Neuronal stem cell (in vitro differentiated cells): ENCODE data around the gene KLHL4.

Experiments used
- DNase-seq: peaks from one replicate; pipeline ENCODE4 v3.0.0-alpha.2; 2013; ENCODE audit warnings: low spot score
- H2AFZ ChIP-seq: one replicate; pipeline ENCODE4 v1.6.1; 2013; ENCODE audit warnings: mild to moderate bottlenecking, low read length, inconsistent platforms
- H2AK5ac ChIP-seq: 2 replicates; pipeline ENCODE4 v1.6.1; 2013; ENCODE audit warnings: low read depth, mild to moderate bottlenecking, inconsistent platforms, low read length, moderate library complexity, mixed read lengths
- H2BK120ac ChIP-seq: 2 replicates; pipeline ENCODE4 v1.6.1; 2013; ENCODE audit warnings: low read depth, mild to moderate bottlenecking, inconsistent platforms, low read length, moderate library complexity, mixed read lengths
- H2BK12ac ChIP-seq: one replicate; pipeline ENCODE4 v1.6.1; 2013; ENCODE audit warnings: low read length, inconsistent platforms
- H2BK15ac ChIP-seq: 2 replicates; pipeline ENCODE4 v1.6.1; 2013; ENCODE audit warnings: mild to moderate bottlenecking, low read length, inconsistent platforms, mixed read lengths
- H2BK5ac ChIP-seq: one replicate; pipeline ENCODE4 v1.6.1; 2013; ENCODE audit warnings: inconsistent platforms, mild to moderate bottlenecking, low read length, moderate library complexity
- H3K14ac ChIP-seq: one replicate; pipeline ENCODE4 v1.6.1; 2013; ENCODE audit warnings: low read length, inconsistent platforms
- H3K18ac ChIP-seq: 2 replicates; pipeline ENCODE4 v1.6.1; 2013; ENCODE audit warnings: low read length, inconsistent platforms
- H3K23ac ChIP-seq: 2 replicates; pipeline ENCODE4 v1.6.1; 2013; ENCODE audit warnings: low read depth, mild to moderate bottlenecking, mixed read lengths, low read length, inconsistent platforms; ENCODE audit not compliant: poor library complexity
- H3K27ac ChIP-seq: replicated peaks from 3 replicates; pipeline ENCODE4 v1.5.1; 2013; ENCODE audit warnings: low read length, inconsistent platforms
- H3K27me3 ChIP-seq, 3 experiments: 2 replicates each; pipeline ENCODE4 v1.6.1; 2013; ENCODE audit warnings: low read length in 3 of 3, mild to moderate bottlenecking in 2 of 3, inconsistent platforms in 1 of 3, low read depth in 1 of 3, mixed read lengths in 1 of 3, moderate library complexity in 1 of 3; ENCODE audit not compliant: control insufficient read depth in 3 of 3, insufficient read depth in 3 of 3
- H3K36me3 ChIP-seq, 2 donors: replicated peaks in 1 of 2; 2 replicates each; pipeline ENCODE4 v1.6.1; 2013; ENCODE audit warnings: low read length in 2 of 2; ENCODE audit not compliant: control insufficient read depth in 2 of 2, insufficient read depth in 2 of 2
- H3K4ac ChIP-seq: 2 replicates; pipeline ENCODE4 v1.6.1; 2013; ENCODE audit warnings: inconsistent platforms, mild to moderate bottlenecking, low read length, moderate library complexity
- H3K4me1 ChIP-seq, 2 donors: 1 replicate in 1 of 2; 2 replicates in 1 of 2; pipeline ENCODE4 v1.6.1; 2013; ENCODE audit warnings: low read length in 2 of 2, low read depth in 1 of 2; ENCODE audit not compliant: control insufficient read depth in 2 of 2, insufficient read depth in 1 of 2
- H3K4me2 ChIP-seq: one replicate; pipeline ENCODE4 v1.6.1; 2013; ENCODE audit warnings: mild to moderate bottlenecking, low read length, inconsistent platforms; ENCODE audit not compliant: insufficient read depth, poor library complexity, severe bottlenecking
- H3K4me3 ChIP-seq, 2 donors: 2 replicates each; pipeline ENCODE4 v1.5.1; 2013; ENCODE audit warnings: low read length in 2 of 2, mild to moderate bottlenecking in 2 of 2, inconsistent platforms in 1 of 2, moderate library complexity in 1 of 2
- H3K79me1 ChIP-seq: one replicate; pipeline ENCODE4 v1.6.1; 2013; ENCODE audit warnings: low read depth, mild to moderate bottlenecking, inconsistent platforms, low read length, moderate library complexity
- H3K9ac ChIP-seq: one replicate; pipeline ENCODE4 v1.6.1; 2013; ENCODE audit warnings: mild to moderate bottlenecking, low read depth, low read length, inconsistent platforms; ENCODE audit not compliant: poor library complexity
- H3K9me3 ChIP-seq, 2 donors: replicated peaks in 1 of 2; 2 replicates each; pipeline versions ENCODE3 to v1.6.1; 2013; ENCODE audit warnings: low read length in 2 of 2, mild to moderate bottlenecking in 2 of 2, inconsistent platforms in 1 of 2, low read depth in 1 of 2, mixed read lengths in 1 of 2, moderate library complexity in 1 of 2; ENCODE audit not compliant: control insufficient read depth in 2 of 2, insufficient read depth in 1 of 2
- H4K8ac ChIP-seq: one replicate; pipeline ENCODE4 v1.6.1; 2013; ENCODE audit warnings: low read depth, mild to moderate bottlenecking, inconsistent platforms, low read length, moderate library complexity
- H4K91ac ChIP-seq: one replicate; pipeline ENCODE4 v1.6.1; 2013; ENCODE audit warnings: low read length, low read depth, mild to moderate bottlenecking, inconsistent platforms; ENCODE audit not compliant: poor library complexity
- WGBS, 2 donors: extraction: QIAGEN DNeasy Blood & Tissue Kit; methylation state at CpG; one replicate each; pipeline ENCODE4 v1.1.7; 2013; ENCODE audit warnings: missing lambda C conversion rate in 2 of 2, mixed read lengths in 1 of 2; ENCODE audit not compliant: insufficient read length in 2 of 2, insufficient replicate concordance in 1 of 2; ENCODE audit errors: extremely low coverage in 2 of 2; 5-methylcytosine and 5-hydroxymethylcytosine counted together

KLHL4 gene

GRCh38 chrX:87583679-87584078, 66.1 kb downstream of the KLHL4 start:
- H2BK15ac ChIP-seq = no peak overlapping the region
- no peak overlapping the region for H3K27ac ChIP-seq
- no peak overlapping the region for H3K4me2 ChIP-seq
- H3K79me1 ChIP-seq = no peaks in the 10 kb centered on the region
- H3K36me3 ChIP-seq = no peaks in the 10 kb centered on the region
- no peak overlapping the region for H2AFZ ChIP-seq
- no peak overlapping the region for H3K18ac ChIP-seq
- no peak overlapping the region for H3K4ac ChIP-seq
- H2AK5ac ChIP-seq = no peak overlapping the region
- no peak overlapping the region for H3K23ac ChIP-seq
- no peak overlapping the region for H3K14ac ChIP-seq
- no peaks in the 10 kb centered on the region for H3K27me3 ChIP-seq
- H3K4me1 ChIP-seq = no peaks in the 10 kb centered on the region
- no peak overlapping the region for H3K4me3 ChIP-seq
- DNase-seq = no peak
- H3K9me3 ChIP-seq = no peaks in the 10 kb centered on the region
- H2BK12ac ChIP-seq = no peak overlapping the region
- H4K91ac ChIP-seq = no peak overlapping the region
- whole genome bisulfite sequencing, 2 donors = no CpG with 5 or more reads among the region's 1 CpG
- no peak overlapping the region for H2BK120ac ChIP-seq
- no peak overlapping the region for H2BK5ac ChIP-seq
- no peak overlapping the region for H3K9ac ChIP-seq
- no peak overlapping the region for H4K8ac ChIP-seq

DNA sequence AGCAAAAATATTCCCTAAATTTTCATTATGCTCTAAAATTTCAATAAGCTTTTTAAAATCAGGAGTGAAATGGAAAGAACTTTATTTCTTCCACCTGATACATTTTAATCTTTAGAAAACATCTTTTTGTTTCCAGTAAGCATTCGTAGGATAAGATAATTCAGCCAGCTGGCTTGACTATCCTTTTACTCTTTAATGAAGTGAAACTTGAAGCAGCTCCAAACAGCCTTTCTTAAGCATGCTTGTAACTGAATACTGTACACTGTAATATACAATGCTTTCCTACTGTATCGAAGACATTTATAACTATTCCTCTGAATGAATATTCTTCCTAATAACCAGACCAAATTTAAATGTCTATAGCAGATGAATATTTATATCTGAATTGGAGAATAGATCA, 98.8 kb downstream of the KLHL4 start:
- no peaks in the 10 kb centered on the region for H3K4me1 ChIP-seq
- H3K23ac ChIP-seq = no peak overlapping the region
- H3K9ac ChIP-seq = no peak overlapping the region
- H3K27ac ChIP-seq = no peak overlapping the region
- H4K8ac ChIP-seq = no peak overlapping the region
- H3K4ac ChIP-seq = no peak overlapping the region
- no peak overlapping the region for H3K4me2 ChIP-seq
- no peak overlapping the region for H4K91ac ChIP-seq
- H2BK12ac ChIP-seq = no peak overlapping the region
- H3K9me3 ChIP-seq = no peaks in the 10 kb centered on the region
- no peak overlapping the region for H2BK5ac ChIP-seq
- H2AK5ac ChIP-seq = no peak overlapping the region
- WGBS, 2 donors = no CpG with 5 or more reads among the region's 2 CpGs
- no peak overlapping the region for H3K4me3 ChIP-seq
- H2BK15ac ChIP-seq = no peak overlapping the region
- no peak overlapping the region for H3K18ac ChIP-seq
- DNase-seq = no peak
- no peak overlapping the region for H2BK120ac ChIP-seq
- no peak overlapping the region for H2AFZ ChIP-seq
- no peaks in the 10 kb centered on the region for H3K36me3 ChIP-seq
- H3K27me3 ChIP-seq = no peaks in the 10 kb centered on the region
- no peaks in the 10 kb centered on the region for H3K79me1 ChIP-seq
- no peak overlapping the region for H3K14ac ChIP-seq

- Histone ChIP-seq H3K4ac (no peak overlapping the region), H4K8ac (no peak overlapping the region), H2BK5ac (no peak overlapping the region), H2BK120ac (no peak overlapping the region), H2BK15ac (no peak overlapping the region), H3K27me3 (no peaks in the 10 kb centered on the region), H3K27ac (no peak overlapping the region), H3K4me3 (no peak overlapping the region), H3K9me3 (no peaks in the 10 kb centered on the region), H2AK5ac (no peak overlapping the region), H2BK12ac (no peak overlapping the region), H3K18ac (no peak overlapping the region), H3K79me1 (no peaks in the 10 kb centered on the region), H3K9ac (no peak overlapping the region), H2AFZ (no peak overlapping the region), H3K14ac (no peak overlapping the region), H3K23ac (no peak overlapping the region), H3K4me2 (no peak overlapping the region), H3K4me1 (no peaks in the 10 kb centered on the region), H4K91ac (no peak overlapping the region), H3K36me3 (no peaks in the 10 kb centered on the region)
- no peak for DNase-seq
- WGBS, 2 donors = no CpG with 5 or more reads among the region's 2 CpGs
Observed at GRCh38 chrX:87621697-87622096, 104.1 kb downstream of the KLHL4 start.

GRCh38 chrX:87626996-87627395, 109.4 kb downstream of the KLHL4 start:
- Histone ChIP-seq H3K27ac (no peak overlapping the region), H3K4ac (no peak overlapping the region), H3K4me2 (no peak overlapping the region), H2BK15ac (no peak overlapping the region), H3K9me3 (no peaks in the 10 kb centered on the region), H3K18ac (no peak overlapping the region), H2BK12ac (no peak overlapping the region), H3K14ac (no peak overlapping the region), H3K27me3 (no peaks in the 10 kb centered on the region), H2BK120ac (no peak overlapping the region), H2AFZ (no peak overlapping the region), H3K9ac (no peak overlapping the region), H3K36me3 (no peaks in the 10 kb centered on the region), H3K79me1 (no peaks in the 10 kb centered on the region), H4K8ac (no peak overlapping the region), H3K4me1 (no peaks in the 10 kb centered on the region), H2AK5ac (no peak overlapping the region), H3K23ac (no peak overlapping the region), H2BK5ac (no peak overlapping the region), H4K91ac (no peak overlapping the region), H3K4me3 (no peak overlapping the region)
- DNase-seq = no peak
- no CpG with 5 or more reads among the region's 3 CpGs for WGBS, 2 donors
